Eye (tissue), 1 donor: ENCODE results near the gene HM13.
"Not testable (repeated sequence)": the region's sequence is repeated elsewhere in the genome, so short reads cannot be mapped to it uniquely, and the experiment has no call there.

Experiments used
- DNase-seq: peaks from one replicate; pipeline ENCODE4 v3.0.0-alpha.2; 2015

The HM13 gene

DNA sequence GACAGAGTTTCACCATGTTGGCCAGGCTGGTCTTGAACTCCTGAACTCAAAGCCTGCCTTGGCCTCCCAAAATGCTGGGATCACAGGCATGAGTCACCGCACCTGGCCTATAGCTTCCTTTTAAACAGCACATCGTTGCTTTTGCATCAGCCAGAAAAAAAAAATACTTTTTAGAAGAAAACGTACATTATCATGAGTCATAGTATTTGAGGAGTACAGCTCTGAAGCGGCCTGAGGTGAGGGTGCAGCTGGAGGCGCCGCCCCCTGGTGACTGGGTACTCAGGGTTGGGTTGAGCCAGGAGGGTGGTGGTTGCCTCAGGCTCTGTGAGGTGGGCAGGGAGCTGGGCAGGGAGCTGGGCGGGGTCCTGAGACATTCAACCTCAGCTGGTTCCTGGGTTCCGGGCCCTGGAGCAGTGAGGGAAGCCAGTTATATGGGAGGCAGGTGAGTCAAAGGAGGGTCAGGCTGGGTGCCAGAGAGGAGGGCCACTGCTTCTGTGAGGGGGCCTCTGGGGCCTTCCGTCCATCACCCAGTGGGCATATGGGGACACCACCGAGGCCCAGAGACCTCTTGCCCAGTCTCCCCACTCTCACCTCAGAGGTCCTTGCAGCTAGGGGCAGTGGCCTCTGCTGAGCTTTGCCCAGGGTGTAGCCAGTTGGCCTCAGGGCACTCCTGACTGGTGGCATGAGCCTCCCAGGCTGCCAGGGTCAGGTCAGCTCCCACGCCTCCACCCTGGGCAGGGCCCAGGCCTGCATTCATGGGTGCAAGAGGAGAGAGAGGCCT lies 79.2 kb downstream of the HM13 start:
- DNase-seq: no peak

DNA sequence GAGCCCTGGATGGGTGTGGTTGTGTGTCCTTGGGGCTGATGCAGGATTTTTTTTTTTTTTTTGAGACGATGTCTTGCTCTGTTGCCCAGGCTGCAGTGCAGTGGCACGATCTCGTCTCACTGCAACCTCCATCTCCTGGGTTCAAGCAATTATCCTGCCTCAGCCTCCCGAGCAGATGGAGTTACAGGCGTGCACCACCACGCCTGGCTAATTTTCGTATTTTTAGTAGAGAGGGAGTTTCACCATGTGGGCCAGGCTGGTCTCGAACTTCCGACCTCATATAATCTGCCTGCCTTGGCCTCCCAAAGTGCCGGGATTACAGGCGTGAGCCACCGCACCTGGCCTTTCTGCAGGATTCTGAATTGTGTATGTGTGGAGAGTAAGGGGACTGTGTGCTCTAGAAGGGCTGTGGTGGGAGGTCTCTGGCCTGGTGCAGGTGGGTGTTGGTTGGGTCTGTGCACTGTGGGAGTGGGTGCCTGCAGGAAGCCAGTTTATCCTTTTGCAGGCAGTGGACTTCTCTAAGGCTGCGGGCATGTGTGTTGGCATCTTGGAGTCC lies 79.8 kb downstream of the HM13 start:
- no peak for DNase-seq

DNA sequence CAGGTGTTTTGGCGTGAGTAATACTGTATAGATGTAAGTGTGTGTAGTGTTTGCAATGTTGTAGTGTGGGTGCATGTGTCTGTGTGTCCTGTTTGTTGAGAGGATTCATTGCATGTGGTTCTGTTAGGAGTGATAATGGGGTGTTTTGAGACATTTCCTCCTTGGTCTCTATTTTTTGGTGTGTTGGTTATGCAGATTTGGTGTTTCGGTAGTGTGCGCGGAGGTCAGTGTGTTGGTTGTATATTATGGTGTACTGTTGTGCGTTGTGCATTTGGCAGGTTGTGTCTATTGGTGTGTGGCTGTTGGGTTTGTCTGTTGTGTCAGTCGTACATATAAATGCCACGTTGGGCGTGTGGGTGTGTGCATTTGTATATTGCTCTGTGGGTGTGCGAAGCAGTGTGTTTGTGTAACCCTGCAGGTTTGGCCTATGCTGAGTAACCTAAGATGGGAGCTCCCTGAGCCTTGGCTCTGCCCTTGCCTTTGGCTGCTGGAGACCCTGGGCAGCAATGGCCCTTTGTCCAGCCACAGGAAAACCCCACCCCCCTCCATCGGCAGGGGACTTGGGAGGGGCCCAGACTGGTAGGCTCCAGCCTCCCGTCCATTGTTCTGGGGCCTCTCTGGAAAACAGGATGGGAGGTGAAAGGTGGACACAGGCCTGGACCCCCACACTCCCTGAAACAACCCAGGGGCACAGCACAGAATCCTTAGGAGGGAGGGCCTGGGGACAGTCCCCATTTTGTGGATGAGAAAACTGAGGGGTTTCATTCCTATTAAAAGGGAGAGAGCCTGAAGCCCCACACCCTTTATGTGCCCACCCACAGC lies 80.5 kb downstream of the HM13 start:
- DNase-seq: no peak

DNA sequence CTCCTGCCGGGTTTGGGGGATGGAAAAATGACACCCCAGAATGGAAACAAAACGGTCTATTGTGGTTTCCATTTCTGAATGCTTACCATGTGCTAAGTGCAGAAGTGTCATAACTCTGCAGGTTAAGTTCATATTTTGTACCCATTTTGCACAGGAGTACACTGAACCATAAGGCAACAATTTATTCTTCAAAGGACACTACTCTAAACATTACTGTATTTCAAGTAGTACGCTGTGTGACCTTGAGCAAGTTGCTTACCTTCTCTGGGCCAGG lies 81.1 kb downstream of the HM13 start:
- no peak for DNase-seq

DNA sequence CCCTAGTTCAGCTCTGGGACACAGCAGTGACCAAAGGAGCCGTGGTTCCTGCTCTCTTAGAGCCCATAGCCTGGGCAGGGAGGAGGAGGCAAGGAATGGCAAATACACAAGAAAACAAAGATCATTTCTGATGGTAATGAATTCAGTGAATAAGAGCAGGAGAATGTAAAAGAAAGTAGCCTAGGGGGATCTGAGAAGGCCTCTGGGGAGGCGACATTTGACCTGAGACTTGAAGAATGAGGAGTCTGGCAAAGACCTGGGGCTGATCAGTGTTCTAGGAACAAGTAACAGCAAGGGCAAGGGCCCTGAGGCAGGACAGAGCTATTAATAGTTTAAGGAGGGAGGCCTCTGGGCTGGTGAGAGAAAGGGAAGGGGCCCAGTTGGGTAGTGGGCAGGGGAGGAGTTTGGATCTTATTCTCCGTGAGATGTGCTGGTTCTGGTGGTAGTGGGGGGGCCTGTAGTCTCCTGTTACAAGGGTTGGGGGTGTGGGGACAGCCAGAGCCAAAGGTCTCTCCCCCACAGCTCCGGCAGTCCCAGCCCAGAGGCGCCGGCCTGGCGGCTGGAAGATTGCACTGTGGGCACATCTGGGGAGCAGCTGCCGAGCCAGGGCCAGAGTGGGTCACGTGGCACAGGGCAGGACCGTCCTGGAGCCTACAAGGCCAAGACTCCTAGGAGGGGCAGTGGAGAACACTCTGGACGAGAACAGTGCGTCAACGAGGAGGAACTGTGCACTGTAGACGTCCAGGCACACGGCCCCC lies 81.6 kb downstream of the HM13 start:
- peak; percentile 79 for DNase-seq

DNA sequence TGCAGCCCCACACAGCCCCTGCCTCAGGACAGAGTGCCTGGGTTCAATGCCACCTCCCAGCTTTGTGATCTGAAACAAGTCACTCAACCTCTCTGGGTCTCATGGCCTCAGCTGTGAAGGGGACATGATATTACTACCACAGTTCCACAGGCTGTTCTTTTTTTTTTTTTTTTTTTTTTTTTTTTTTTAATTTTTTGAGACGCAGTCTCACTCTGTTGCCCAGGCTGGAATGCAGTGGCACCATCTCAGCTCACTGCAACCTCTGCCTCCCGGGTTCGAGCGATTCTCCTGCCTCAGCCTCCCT lies 82.1 kb downstream of the HM13 start:
- not testable (repeated sequence) for DNase-seq

DNA sequence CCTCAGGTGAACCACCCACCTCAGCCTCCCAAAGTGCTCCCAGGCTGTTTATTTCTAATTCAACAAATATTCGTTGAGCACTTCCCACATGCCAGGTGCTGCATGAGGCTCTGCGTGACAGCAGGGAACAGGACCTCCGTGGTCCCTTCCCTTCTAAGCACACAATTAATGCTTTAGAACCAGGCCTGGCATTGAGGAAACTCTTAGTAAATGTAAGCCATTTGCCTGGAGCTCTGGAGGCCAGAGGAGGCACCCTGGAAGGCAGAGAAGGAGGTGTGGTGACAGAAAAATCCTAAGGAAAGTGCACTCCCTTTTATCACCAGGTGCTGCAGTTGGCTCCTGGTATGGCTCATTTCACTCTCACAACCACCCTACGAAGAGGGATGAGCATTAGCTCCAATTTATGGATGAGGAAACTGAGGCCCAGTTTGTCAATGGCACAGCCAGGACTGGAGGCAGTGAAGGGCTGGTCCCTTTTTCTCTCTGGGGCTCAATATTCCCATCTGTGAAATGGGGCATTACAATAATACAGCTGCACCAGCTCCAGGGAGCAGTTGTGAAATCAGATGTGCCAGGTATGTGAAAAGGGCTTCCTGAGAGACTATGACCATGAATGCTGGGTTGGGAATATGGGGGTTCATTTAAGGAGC lies 82.7 kb downstream of the HM13 start:
- DNase-seq: no peak

DNA sequence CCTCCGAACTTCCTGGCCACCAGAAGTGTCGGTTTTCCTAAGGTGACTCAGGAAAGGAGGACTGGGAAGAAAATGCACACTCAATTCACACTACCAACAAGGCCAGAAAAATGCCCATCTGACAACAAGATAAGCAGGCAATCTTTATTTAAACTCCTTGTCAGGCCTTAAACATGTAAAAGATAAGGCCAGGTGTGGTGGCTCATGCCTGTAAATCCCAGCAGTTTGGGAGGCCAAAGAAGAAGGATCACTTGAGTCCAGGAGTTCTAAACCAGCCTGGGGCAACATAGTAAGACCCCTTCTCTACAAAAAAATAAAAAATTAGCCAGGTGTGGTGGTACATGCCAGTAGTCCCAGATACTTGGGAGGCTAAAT lies 83.2 kb downstream of the HM13 start:
- DNase-seq: no peak

DNA sequence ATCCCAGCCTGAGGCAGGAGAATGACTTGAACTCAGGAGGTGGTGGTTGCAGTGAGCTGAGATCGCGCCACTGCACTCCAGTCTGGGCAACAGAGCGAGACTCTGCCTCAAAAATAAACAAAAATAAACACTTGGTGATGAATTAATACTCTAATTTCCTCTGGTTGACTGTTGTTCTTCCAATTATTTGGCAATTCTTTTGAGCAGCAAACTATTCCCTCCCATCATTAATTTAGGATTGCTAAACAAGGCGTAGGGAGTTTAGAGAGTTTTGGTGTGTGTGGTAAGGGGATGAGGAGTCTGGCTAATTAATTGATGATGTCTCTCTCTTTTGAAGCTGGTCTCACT lies 88.2 kb downstream of the HM13 start:
- DNase-seq: peak; percentile 25

DNA sequence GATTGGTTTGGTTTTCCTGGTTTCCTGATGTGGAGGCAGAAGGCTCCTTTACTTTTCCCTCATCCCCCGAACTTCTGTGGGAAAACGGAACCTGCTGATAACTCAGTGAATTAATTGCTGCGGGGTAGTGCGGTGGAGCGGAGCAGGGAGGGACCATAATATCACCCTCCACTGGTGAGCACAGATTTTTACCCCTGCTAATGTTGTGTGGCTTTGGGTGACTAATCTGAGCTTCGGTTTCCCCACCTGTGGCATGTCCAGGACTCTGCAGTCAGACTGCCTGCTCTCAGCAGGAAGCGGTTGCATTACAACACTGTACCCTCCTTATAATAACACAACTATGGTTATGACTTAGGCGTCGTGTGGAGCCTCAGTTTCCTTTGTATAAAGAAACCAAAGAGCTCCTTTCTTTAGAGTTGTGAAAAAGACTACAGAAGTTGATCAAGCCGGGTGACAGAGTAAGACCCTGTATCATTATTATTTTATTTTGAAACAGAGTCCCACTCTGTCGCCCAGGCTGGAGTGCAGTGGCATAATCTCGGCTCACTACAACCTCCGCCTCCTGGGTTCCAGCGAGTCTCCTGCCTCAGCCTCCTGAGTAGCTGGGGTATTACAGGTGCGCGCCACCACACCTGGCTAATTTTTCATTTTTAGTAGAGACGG lies 88.7 kb downstream of the HM13 start:
- DNase-seq: peak; percentile 30

DNA sequence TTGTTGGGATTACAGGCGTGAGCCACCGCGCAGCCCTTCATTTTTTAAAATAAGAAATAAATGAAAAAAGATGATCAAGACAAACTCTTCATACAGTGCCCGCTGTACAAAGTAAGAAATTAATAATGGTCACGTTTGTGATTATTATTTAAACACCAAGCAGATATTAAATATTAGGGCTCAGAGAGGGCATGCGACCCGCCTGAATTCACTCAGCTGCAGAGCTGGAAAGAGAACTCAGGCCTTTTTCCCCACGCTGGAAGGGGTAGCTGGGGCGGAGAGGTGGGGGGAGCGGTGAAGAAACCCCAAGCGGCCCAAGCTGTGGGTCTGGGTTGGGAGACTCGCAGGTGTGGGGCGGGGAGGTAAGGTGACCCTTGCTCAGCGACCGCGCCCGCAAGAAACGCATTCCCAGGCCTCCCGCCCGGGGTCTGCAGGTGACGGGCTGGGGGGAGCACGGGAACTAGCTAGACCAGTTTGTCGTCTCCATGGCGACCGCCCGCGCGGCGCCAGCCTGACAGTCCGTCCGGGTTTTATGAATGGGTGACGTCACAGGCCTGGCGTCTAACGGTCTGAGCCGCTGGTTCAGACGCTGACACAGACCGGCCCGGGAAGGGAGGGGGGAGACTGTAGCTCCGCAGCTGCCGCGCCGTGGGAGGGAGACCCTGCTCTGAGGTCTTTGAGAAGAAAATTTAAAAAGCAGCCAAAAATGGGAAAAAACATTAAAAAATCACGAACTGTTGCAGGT lies 89.8 kb downstream of the HM13 start:
- DNase-seq: peak; percentile 99

DNA sequence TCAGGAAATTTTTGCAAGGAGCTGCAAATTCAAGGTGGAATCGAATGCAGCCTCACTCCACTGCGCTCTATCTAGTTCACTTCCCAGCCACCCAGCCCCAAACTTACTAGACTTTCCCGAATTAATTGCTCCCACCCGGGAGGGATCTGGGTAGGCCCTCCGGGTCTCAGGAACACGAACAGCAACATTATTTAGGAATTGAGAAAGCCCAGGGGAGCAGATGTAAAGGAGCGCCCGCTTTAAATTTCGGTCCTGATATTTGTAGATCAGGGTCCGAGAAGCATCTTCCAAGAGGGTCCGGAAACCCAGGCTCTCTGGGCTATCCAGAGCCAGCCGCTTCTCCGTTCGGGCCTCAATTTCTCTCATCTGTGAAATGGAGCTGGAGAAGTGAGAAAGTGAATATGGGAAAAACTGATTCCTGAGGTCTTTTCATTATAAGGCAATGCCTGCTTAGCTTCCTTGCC lies 90.4 kb downstream of the HM13 start:
- no peak for DNase-seq

DNA sequence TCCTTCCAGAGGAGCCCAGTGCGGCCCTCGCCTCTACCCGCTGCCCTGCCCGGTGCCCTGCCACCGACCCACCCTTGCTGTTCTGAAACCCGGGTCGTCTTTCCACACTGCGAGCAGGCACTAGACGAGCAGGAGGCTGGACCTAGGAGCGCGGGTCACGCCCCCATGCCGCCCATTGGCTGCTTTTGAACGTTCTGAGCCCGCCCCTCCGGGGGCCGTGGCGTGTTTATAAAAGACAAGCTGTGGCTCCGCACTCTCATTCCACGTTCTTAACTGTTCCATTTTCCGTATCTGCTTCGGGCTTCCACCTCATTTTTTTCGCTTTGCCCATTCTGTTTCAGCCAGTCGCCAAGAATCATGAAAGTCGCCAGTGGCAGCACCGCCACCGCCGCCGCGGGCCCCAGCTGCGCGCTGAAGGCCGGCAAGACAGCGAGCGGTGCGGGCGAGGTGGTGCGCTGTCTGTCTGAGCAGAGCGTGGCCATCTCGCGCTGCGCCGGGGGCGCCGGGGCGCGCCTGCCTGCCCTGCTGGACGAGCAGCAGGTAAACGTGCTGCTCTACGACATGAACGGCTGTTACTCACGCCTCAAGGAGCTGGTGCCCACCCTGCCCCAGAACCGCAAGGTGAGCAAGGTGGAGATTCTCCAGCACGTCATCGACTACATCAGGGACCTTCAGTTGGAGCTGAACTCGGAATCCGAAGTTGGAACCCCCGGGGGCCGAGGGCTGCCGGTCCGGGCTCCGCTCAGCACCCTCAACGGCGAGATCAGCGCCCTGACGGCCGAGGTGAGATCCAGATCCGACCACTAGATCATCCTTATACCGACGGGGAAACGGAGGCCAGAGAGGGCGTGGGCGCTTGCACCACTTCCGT lies 91.0 kb downstream of the HM13 start, which contains the start of gene ID1:
Gene ID1 (plus strand): TSS at position 259 of the 871 bp plus-strand sequence. CDS start 99 bp downstream, at position 358.
- DNase-seq: peak; percentile 99

DNA sequence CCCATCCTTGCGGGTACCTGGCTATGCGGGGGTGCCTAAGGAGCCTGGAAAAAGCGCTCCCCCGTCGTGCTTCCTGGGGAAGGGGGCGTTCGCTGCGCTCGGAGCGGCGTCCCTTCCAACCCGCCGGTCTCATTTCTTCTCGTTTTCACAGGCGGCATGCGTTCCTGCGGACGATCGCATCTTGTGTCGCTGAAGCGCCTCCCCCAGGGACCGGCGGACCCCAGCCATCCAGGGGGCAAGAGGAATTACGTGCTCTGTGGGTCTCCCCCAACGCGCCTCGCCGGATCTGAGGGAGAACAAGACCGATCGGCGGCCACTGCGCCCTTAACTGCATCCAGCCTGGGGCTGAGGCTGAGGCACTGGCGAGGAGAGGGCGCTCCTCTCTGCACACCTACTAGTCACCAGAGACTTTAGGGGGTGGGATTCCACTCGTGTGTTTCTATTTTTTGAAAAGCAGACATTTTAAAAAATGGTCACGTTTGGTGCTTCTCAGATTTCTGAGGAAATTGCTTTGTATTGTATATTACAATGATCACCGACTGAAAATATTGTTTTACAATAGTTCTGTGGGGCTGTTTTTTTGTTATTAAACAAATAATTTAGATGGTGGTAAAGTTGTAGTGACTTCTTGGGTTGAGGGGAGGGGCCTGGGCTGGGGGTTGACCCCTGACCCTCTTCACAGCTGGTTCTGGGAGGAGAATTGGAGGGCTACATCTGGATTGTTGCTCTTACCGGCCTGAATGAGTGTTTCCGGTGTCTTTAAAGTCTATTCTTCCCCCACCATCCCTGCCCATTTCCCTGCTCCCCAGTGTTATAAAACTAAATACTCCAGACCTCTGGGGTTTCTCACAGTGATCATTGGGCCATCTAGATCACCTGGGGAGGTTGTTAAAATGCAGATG lies 91.9 kb downstream of the HM13 start:
- DNase-seq: peak; percentile 71

DNA sequence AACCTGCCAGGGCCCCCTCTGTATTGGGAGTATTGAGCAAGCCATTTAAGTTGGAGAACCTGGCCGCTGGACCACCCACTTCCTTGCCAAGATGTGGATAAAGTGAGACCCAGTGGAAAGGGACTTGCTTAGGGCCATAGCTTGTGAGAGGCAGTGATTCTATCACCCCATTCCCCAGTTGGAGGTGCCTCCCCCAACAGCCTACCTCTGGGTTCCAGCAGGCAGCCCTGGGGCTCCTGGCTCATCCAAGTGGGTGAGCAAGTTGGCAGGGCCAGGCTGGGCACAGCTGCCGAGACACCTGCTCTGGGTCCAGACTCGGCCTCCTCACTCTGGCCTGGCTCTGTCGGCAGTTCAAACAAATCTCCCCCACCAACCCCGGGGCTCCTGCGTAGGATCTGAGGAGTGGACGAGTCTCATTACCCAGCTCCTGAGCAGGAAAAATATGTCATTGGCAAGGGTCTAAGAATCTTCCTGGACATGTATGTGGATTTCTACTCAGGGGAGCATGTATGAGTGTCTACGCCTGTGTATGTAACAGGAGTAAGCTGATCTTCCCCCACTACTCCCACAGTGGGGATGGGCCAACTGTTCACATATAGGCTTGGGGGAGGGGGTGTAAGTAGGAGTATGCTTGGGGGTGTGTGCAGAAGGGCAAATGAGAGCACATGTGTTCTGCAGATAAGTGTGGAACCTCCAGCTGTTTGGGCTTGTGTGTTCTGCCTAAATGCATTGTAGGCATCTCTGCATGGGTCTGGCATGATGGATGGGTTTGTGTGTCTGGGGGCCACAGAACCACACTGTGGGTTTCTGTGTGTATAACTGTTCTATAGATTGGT lies 92.8 kb downstream of the HM13 start:
- peak; percentile 76 for DNase-seq

DNA sequence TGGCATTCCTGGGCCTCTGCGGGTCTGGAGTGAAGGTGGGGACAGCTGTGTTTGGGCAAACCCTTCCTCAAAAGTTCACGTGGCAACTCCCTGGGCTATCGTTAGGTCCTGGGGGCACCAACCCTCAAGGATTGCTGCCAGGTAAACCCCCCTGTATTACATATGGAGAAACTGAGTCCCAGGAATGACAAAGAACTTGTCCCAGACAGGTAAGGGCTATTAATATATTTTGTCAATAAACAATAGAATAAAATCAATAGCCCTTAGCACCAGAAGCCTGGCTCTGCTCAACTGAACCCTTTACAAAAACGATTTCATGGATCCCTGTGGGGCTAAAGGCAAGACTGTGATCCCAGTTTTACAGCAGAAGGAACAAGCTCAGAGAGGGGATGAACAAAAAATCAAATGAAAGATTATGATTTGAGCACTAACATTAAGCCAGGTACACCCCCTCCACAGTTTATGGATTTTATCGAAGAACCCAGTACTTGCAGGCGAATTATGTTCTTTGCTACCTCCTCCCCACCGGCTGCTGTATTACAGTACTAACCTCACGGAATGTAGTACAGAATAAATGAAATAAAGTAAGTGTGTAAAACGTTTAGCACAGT lies 93.5 kb downstream of the HM13 start:
- peak; percentile 51 for DNase-seq

DNA sequence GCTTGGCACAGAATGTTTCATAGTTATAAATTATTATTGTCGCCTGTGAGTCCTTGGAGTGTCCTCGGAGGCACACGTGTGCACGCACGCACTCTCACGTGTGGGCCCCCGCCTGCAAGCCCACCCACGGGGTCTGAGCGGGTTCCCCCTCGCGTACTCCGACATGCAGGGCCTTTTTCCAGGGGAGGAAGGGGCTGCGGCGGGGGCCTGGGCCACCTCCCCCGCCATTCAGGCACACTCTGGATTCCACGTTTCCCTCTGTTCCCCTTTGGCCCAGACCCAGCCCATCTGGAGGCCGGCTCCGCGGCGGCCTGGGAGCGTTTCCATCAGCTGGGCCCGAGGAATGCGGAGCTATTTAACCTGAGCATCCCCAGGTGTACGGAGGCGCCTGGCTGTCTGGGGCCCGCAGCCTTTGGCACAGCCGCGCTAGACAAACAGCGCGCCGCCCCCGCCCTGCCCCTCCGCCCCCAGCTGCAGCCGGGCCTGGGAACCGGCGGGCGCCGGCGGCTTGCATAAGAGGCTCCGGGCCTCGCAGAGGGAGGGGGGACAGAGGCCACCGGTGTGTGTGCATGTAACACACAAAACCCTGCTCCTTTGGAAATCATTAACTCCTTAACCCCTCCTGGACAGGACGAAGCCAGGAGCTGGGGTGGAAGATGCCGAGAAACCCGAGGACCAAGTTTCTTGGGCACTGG lies 94.2 kb downstream of the HM13 start:
- peak; percentile 85 for DNase-seq

DNA sequence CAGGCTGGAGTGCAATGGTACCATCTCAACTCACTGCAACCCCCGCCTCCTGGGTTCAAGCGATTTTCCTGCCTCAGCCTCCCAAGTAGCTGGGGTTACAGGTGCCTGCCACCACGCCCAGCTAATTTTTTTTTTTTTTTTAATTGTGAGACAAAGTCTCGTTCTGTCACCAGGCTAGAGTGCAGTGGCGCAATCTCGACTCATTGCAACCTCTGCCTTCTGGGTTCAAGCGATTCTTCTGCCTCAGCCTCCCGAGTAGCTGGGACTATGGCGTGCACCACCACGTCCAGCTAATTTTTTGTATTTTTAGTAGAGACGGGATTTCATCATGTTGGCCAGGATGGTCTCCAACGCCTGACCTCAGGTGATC lies 98.0 kb downstream of the HM13 start:
- DNase-seq: not testable (repeated sequence)
